BLaER1 (cell line): ENCODE measurements around the gene SEC61A1.

Experiments used
- H3K27ac ChIP-seq: shearing (Covaris generic); formaldehyde crosslinking; 2 replicates; pipeline ENCODE4 v1.8.1; 2022
- H3K27me3 ChIP-seq: shearing (Covaris generic); formaldehyde crosslinking; 2 replicates; pipeline ENCODE4 v1.8.1; 2022
- H3K36me3 ChIP-seq: shearing (Covaris generic); formaldehyde crosslinking; 2 replicates; pipeline ENCODE4 v1.8.1; 2022
- H3K4me1 ChIP-seq: shearing (Covaris generic); formaldehyde crosslinking; 2 replicates; pipeline ENCODE4 v1.8.1; 2022
- H3K4me2 ChIP-seq: shearing (Covaris generic); formaldehyde crosslinking; 2 replicates; pipeline ENCODE4 v1.8.1; 2022
- H3K4me3 ChIP-seq: shearing (Covaris generic); formaldehyde crosslinking; 2 replicates; pipeline ENCODE4 v1.8.1; 2022
- H3K9ac ChIP-seq: shearing (Covaris generic); formaldehyde crosslinking; 2 replicates; pipeline ENCODE4 v1.8.1; 2022
- H3K9me3 ChIP-seq: shearing (Covaris generic); formaldehyde crosslinking; 2 replicates; pipeline ENCODE4 v1.8.1; 2022
- H4K20me1 ChIP-seq: shearing (Covaris generic); formaldehyde crosslinking; 2 replicates; pipeline ENCODE4 v1.8.1; 2022
- Cebpa-rat ChIP-seq: shearing (Covaris generic); IDR thresholded peaks from 2 replicates; pipeline ENCODE4 v1.8.1; 2022

The SEC61A1 gene

GRCh38 chr3:128051837-128052594 lies at the start of gene SEC61A1:
Gene SEC61A1, plus strand, starts transcription at chr3:128052437. Its CDS starts 116 bp downstream, at chr3:128052553.
- H3K4me2 ChIP-seq = peak within 1 kb of the TSS; percentile 97
- no peaks in the 10 kb centered on the region for H3K27me3 ChIP-seq
- no peak for TF ChIP-seq Cebpa-rat
- no peaks in the 10 kb centered on the region for H3K9me3 ChIP-seq
- peak within 1 kb of the TSS; percentile 98 for H3K9ac ChIP-seq
- H3K4me1 ChIP-seq = peaks cover 33% of the 10 kb centered on the region
- H3K27ac ChIP-seq = peak within 1 kb of the TSS; percentile 98
- H4K20me1 ChIP-seq = peaks cover 43% of the 10 kb centered on the region
- H3K36me3 ChIP-seq = peaks cover 32% of the 10 kb centered on the region
- peak within 1 kb of the TSS; percentile 99 for H3K4me3 ChIP-seq

- H3K9me3 ChIP-seq = no peaks in the 10 kb centered on the region
- no peaks in the 10 kb centered on the region for H3K36me3 ChIP-seq
- H3K4me2 ChIP-seq = no peak overlapping the region
- H3K27ac ChIP-seq = no peak overlapping the region
- H4K20me1 ChIP-seq = no peaks in the 10 kb centered on the region
- H3K9ac ChIP-seq = no peak overlapping the region
- H3K27me3 ChIP-seq = no peaks in the 10 kb centered on the region
- TF ChIP-seq Cebpa-rat = no peak
- no peak overlapping the region for H3K4me3 ChIP-seq
- H3K4me1 ChIP-seq = no peaks in the 10 kb centered on the region
Measured at GRCh38 chr3:128004661-128005060, 47.6 kb upstream of the SEC61A1 start.

- Histone ChIP-seq H4K20me1 (no peaks in the 10 kb centered on the region), H3K4me3 (no peak overlapping the region), H3K9me3 (no peaks in the 10 kb centered on the region), H3K27me3 (no peaks in the 10 kb centered on the region), H3K9ac (no peak overlapping the region), H3K27ac (no peak overlapping the region), H3K4me2 (no peak overlapping the region), H3K4me1 (no peaks in the 10 kb centered on the region), H3K36me3 (no peaks in the 10 kb centered on the region)
- no peak for TF ChIP-seq Cebpa-rat
Measured at GRCh38 chr3:128006061-128007032, 45.9 kb upstream of the SEC61A1 start.

GRCh38 chr3:128007033-128007424 lies 45.2 kb upstream of the SEC61A1 start:
- no peaks in the 10 kb centered on the region for H3K9me3 ChIP-seq
- no peaks in the 10 kb centered on the region for H4K20me1 ChIP-seq
- TF ChIP-seq Cebpa-rat = no peak
- H3K27ac ChIP-seq = no peak overlapping the region
- H3K27me3 ChIP-seq = no peaks in the 10 kb centered on the region
- H3K4me1 ChIP-seq = no peaks in the 10 kb centered on the region
- no peak overlapping the region for H3K9ac ChIP-seq
- no peak overlapping the region for H3K4me3 ChIP-seq
- H3K4me2 ChIP-seq = no peak overlapping the region
- H3K36me3 ChIP-seq = no peaks in the 10 kb centered on the region

GRCh38 chr3:128009952-128010846 lies 42.0 kb upstream of the SEC61A1 start:
- Histone ChIP-seq H4K20me1 (no peaks in the 10 kb centered on the region), H3K9ac (no peak overlapping the region), H3K36me3 (no peaks in the 10 kb centered on the region), H3K27ac (no peak overlapping the region), H3K9me3 (peaks cover 3% of the 10 kb centered on the region), H3K4me2 (no peak overlapping the region), H3K4me3 (no peak overlapping the region), H3K27me3 (no peaks in the 10 kb centered on the region), H3K4me1 (no peaks in the 10 kb centered on the region)
- no peak for TF ChIP-seq Cebpa-rat

- H3K9me3 ChIP-seq = peaks cover 12% of the 10 kb centered on the region
- TF ChIP-seq Cebpa-rat = no peak
- no peaks in the 10 kb centered on the region for H3K36me3 ChIP-seq
- no peak overlapping the region for H3K9ac ChIP-seq
- no peak overlapping the region for H3K27ac ChIP-seq
- no peak overlapping the region for H3K4me3 ChIP-seq
- no peak overlapping the region for H3K4me2 ChIP-seq
- H3K27me3 ChIP-seq = no peaks in the 10 kb centered on the region
- no peaks in the 10 kb centered on the region for H3K4me1 ChIP-seq
- no peaks in the 10 kb centered on the region for H4K20me1 ChIP-seq
Measured at GRCh38 chr3:128011140-128011539, 41.1 kb upstream of the SEC61A1 start.

- no peak overlapping the region for H3K4me3 ChIP-seq
- H3K9me3 ChIP-seq = peaks cover 21% of the 10 kb centered on the region
- H3K4me1 ChIP-seq = no peaks in the 10 kb centered on the region
- no peaks in the 10 kb centered on the region for H4K20me1 ChIP-seq
- H3K9ac ChIP-seq = no peak overlapping the region
- no peak overlapping the region for H3K4me2 ChIP-seq
- H3K36me3 ChIP-seq = no peaks in the 10 kb centered on the region
- no peak for TF ChIP-seq Cebpa-rat
- H3K27me3 ChIP-seq = no peaks in the 10 kb centered on the region
- no peak overlapping the region for H3K27ac ChIP-seq
Measured at GRCh38 chr3:128012050-128012449, 40.2 kb upstream of the SEC61A1 start.

GRCh38 chr3:128014548-128014947 lies 37.7 kb upstream of the SEC61A1 start:
- Histone ChIP-seq H3K27me3 (no peaks in the 10 kb centered on the region), H3K36me3 (no peaks in the 10 kb centered on the region), H3K4me1 (no peaks in the 10 kb centered on the region), H3K9ac (no peak overlapping the region), H3K4me3 (no peak overlapping the region), H3K9me3 (peaks cover 24% of the 10 kb centered on the region), H4K20me1 (no peaks in the 10 kb centered on the region), H3K4me2 (no peak overlapping the region), H3K27ac (no peak overlapping the region)
- TF ChIP-seq Cebpa-rat = no peak

GRCh38 chr3:128016502-128016901 lies 35.7 kb upstream of the SEC61A1 start:
- H3K36me3 ChIP-seq = no peaks in the 10 kb centered on the region
- H3K9ac ChIP-seq = no peak overlapping the region
- H3K27me3 ChIP-seq = no peaks in the 10 kb centered on the region
- H3K4me1 ChIP-seq = no peaks in the 10 kb centered on the region
- no peak overlapping the region for H3K4me3 ChIP-seq
- H3K4me2 ChIP-seq = no peak overlapping the region
- H4K20me1 ChIP-seq = no peaks in the 10 kb centered on the region
- H3K9me3 ChIP-seq = peaks cover 24% of the 10 kb centered on the region
- no peak for TF ChIP-seq Cebpa-rat
- no peak overlapping the region for H3K27ac ChIP-seq
